Neutrophil (primary cell): ENCODE results near the gene FAM13C.

ENCODE experiments used
- H3K27ac ChIP-seq: fragments of 200-600 bp; sonication (generic); 2 replicates; pipeline ENCODE4 v1.5.1; 2016; ENCODE audit warnings: mild to moderate bottlenecking, moderate library complexity
- H3K27me3 ChIP-seq: fragments of 200-600 bp; sonication (generic); 2 replicates; pipeline ENCODE4 v1.6.0; 2016; ENCODE audit warnings: mild to moderate bottlenecking
- H3K36me3 ChIP-seq: fragments of 200-600 bp; sonication (generic); 2 replicates; pipeline ENCODE4 v1.5.1; 2017
- H3K4me1 ChIP-seq, 2 experiments: fragments of 200-600 bp in 1 of 2; sonication (generic) in 1 of 2; 1 replicate in 1 of 2; 2 replicates in 1 of 2; pipeline versions ENCODE4 v1.5.1 to v1.6.1; 2013 to 2016; ENCODE audit warnings: low read depth in 1 of 2, low read length in 1 of 2, mild to moderate bottlenecking in 1 of 2, moderate library complexity in 1 of 2; ENCODE audit not compliant: control insufficient read depth in 1 of 2, insufficient read depth in 1 of 2
- H3K4me3 ChIP-seq, 2 experiments: fragments of 200-600 bp in 1 of 2; sonication (generic) in 1 of 2; 1 replicate in 1 of 2; 2 replicates in 1 of 2; pipeline ENCODE4 v1.5.1; 2013 to 2016; ENCODE audit warnings: low read depth in 1 of 2, low read length in 1 of 2, mild to moderate bottlenecking in 1 of 2, moderate library complexity in 1 of 2
- H3K9me3 ChIP-seq: fragments of 200-600 bp; sonication (generic); 2 replicates; pipeline ENCODE4 v1.5.1; 2016
- CTCF ChIP-seq: fragments of 200-600 bp; sonication (generic); IDR thresholded peaks from 2 replicates; pipeline ENCODE4 v1.5.1; 2016; ENCODE audit warnings: antibody characterized with exemption

FAM13C gene

GRCh38 chr10:59236064-59236697, 126.2 kb downstream of the FAM13C start:
- Histone ChIP-seq H3K9me3 (no peaks in the 10 kb centered on the region), H3K27me3 (no peaks in the 10 kb centered on the region)
- TF ChIP-seq CTCF, result no peak

GRCh38 chr10:59234816-59235429, 127.4 kb downstream of the FAM13C start:
- no peaks in the 10 kb centered on the region for H3K36me3 ChIP-seq
- H3K4me1 ChIP-seq, result no peaks in the 10 kb centered on the region
- H3K9me3 ChIP-seq, result no peaks in the 10 kb centered on the region
- no peaks in the 10 kb centered on the region for H3K27me3 ChIP-seq
- TF ChIP-seq CTCF, result no peak
- H3K4me3 ChIP-seq, result no peak overlapping the region
- no peak overlapping the region for H3K27ac ChIP-seq

More at GRCh38 chr10:59236064-59236697, 126.2 kb downstream of the FAM13C start:
- Histone ChIP-seq H3K4me3 (no peak overlapping the region), H3K27ac (no peak overlapping the region), H3K4me1 (no peaks in the 10 kb centered on the region), H3K36me3 (no peaks in the 10 kb centered on the region)

- H3K9me3 ChIP-seq, result no peaks in the 10 kb centered on the region
- no peak overlapping the region for H3K27ac ChIP-seq
- H3K27me3 ChIP-seq, result no peaks in the 10 kb centered on the region
- TF ChIP-seq CTCF, result no peak
- no peaks in the 10 kb centered on the region for H3K36me3 ChIP-seq
- H3K4me3 ChIP-seq, result no peak overlapping the region
- H3K4me1 ChIP-seq, result no peaks in the 10 kb centered on the region
Observed at GRCh38 chr10:59234194-59234593, 128.2 kb downstream of the FAM13C start.

DNA sequence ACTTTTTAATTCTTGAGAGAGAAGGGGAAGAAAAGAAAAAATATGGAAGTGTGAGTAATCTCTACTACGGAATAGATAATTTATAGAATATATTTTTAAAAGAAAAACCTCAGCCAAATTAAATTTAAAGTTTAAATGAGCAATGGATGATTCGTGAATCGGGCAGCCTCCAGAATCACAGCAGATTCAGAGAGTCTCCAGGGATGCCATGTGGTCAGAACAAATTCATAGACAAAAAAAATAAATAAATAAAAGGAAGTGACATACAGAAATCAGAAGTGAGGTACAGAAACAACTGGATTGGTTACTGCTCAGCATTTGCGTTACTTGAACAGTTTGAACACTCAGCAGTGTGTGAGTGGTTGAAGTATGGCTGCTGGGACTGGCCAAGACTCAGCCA, 132.9 kb downstream of the FAM13C start:
- Histone ChIP-seq H3K27ac (no peak overlapping the region), H3K9me3 (no peaks in the 10 kb centered on the region), H3K36me3 (no peaks in the 10 kb centered on the region), H3K4me3 (no peak overlapping the region), H3K27me3 (no peaks in the 10 kb centered on the region), H3K4me1 (no peaks in the 10 kb centered on the region)
- no peak for TF ChIP-seq CTCF

GRCh38 chr10:59227136-59227673, 135.1 kb downstream of the FAM13C start:
- Histone ChIP-seq H3K36me3 (no peaks in the 10 kb centered on the region), H3K4me3 (no peak overlapping the region), H3K9me3 (no peaks in the 10 kb centered on the region), H3K4me1 (no peaks in the 10 kb centered on the region), H3K27me3 (no peaks in the 10 kb centered on the region), H3K27ac (no peak overlapping the region)
- TF ChIP-seq CTCF, result no peak
